ENCODE measurements around the gene BMPR1B. TPM values are rescaled to one million over a fixed set of nuclear protein-coding genes. Genes with fewer than 3 reads are reported as not detected.

Gene BMPR1B
- total and polyA plus RNA-seq, 2 donors from 2014 or later: 4.1 to 5.5 TPM

- no peak for TF ChIP-seq CTCF (IDR thresholded peaks at IDR 0.05; ENCODE audit: borderline replicate concordance, extremely low read depth, insufficient read depth)
- Histone ChIP-seq H3K36me3 (ENCODE audit: control insufficient read depth in 2 of 3, insufficient read depth in 3 of 3, low read length in 3 of 3) (no peaks in the 10 kb centered on the region), H3K4me1 (ENCODE audit: control insufficient read depth in 2 of 3, insufficient read depth in 2 of 3, low read depth in 1 of 3, low read length in 3 of 3) (no peaks in the 10 kb centered on the region), H3K9me3 (ENCODE audit: control insufficient read depth in 2 of 3, insufficient read depth in 1 of 3, low read length in 3 of 3) (no peaks in the 10 kb centered on the region), H3K27ac (ENCODE audit: low read depth in 2 of 2, low read length in 2 of 2) (no peak overlapping the region), H3K4me3 (ENCODE audit: low read length in 3 of 3) (no peak overlapping the region), H3K9ac (ENCODE audit: low read length in 3 of 3) (no peak overlapping the region), H3K27me3 (ENCODE audit: control insufficient read depth, insufficient read depth, low read length) (no peaks in the 10 kb centered on the region)
- intact Hi-C loops (cut with DNase I): no loop called here
- no peak for DNase-seq
- FAIRE-seq: no peak
Measured at GRCh38 chr4:94927696-94928095, 169.9 kb downstream of the BMPR1B start.

GRCh38 chr4:94929696-94930095, 171.9 kb downstream of the BMPR1B start:
- no peak overlapping the region for H3K4me3 ChIP-seq (ENCODE audit: low read length in 3 of 3)
- DNase-seq: no peak
- no peak for FAIRE-seq

DNA sequence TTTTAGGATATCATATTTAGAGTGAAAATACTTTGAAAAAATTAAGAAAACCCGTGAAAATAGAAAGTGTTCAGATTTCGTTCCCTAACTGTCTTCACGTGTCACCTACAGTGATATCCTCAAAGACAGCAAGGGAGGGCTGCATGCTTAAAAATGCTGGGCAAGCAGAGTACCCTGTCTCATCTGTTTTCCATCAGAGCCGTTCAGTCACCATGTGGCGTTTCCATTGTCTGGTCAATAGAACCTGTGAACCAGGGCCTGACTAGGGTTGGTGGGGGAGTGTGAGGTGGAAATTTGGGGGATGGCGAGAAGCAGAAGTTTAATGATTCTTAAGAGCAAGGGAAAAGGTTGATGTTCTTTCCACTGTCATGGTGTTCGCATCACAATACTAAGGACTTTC, 173.9 kb downstream of the BMPR1B start:
- FAIRE-seq: no peak
- H3K36me3 ChIP-seq (ENCODE audit: control insufficient read depth in 2 of 3, insufficient read depth in 3 of 3, low read length in 3 of 3): no peaks in the 10 kb centered on the region
- intact Hi-C loops (cut with DNase I): no loop called here
- no peak overlapping the region for H3K27ac ChIP-seq (ENCODE audit: low read depth in 2 of 2, low read length in 2 of 2)
- TF ChIP-seq CTCF (IDR thresholded peaks at IDR 0.05; ENCODE audit: borderline replicate concordance, extremely low read depth, insufficient read depth): no peak
- no peaks in the 10 kb centered on the region for H3K4me1 ChIP-seq (ENCODE audit: control insufficient read depth in 2 of 3, insufficient read depth in 2 of 3, low read depth in 1 of 3, low read length in 3 of 3)
- no peak for DNase-seq
- no peak overlapping the region for H3K4me3 ChIP-seq (ENCODE audit: low read length in 3 of 3)
- no peak overlapping the region for H3K9ac ChIP-seq (ENCODE audit: low read length in 3 of 3)
- H3K27me3 ChIP-seq (ENCODE audit: control insufficient read depth, insufficient read depth, low read length): no peaks in the 10 kb centered on the region
- H3K9me3 ChIP-seq (ENCODE audit: control insufficient read depth in 2 of 3, insufficient read depth in 1 of 3, low read length in 3 of 3): no peaks in the 10 kb centered on the region

More at GRCh38 chr4:94929696-94930095, 171.9 kb downstream of the BMPR1B start:
- no peak for TF ChIP-seq CTCF (IDR thresholded peaks at IDR 0.05; ENCODE audit: borderline replicate concordance, extremely low read depth, insufficient read depth)
- Histone ChIP-seq H3K9ac (ENCODE audit: low read length in 3 of 3) (no peak overlapping the region), H3K27me3 (ENCODE audit: control insufficient read depth, insufficient read depth, low read length) (no peaks in the 10 kb centered on the region), H3K36me3 (ENCODE audit: control insufficient read depth in 2 of 3, insufficient read depth in 3 of 3, low read length in 3 of 3) (no peaks in the 10 kb centered on the region), H3K9me3 (ENCODE audit: control insufficient read depth in 2 of 3, insufficient read depth in 1 of 3, low read length in 3 of 3) (no peaks in the 10 kb centered on the region), H3K27ac (ENCODE audit: low read depth in 2 of 2, low read length in 2 of 2) (no peak overlapping the region), H3K4me1 (ENCODE audit: control insufficient read depth in 2 of 3, insufficient read depth in 2 of 3, low read depth in 1 of 3, low read length in 3 of 3) (no peaks in the 10 kb centered on the region)
- intact Hi-C loops (cut with DNase I): no loop called here

GRCh38 chr4:94932366-94932765, 174.6 kb downstream of the BMPR1B start:
- no peak for FAIRE-seq

More at GRCh38 chr4:94932366-94932765, 174.6 kb downstream of the BMPR1B start:
- Histone ChIP-seq H3K4me1 (ENCODE audit: control insufficient read depth in 2 of 3, insufficient read depth in 2 of 3, low read depth in 1 of 3, low read length in 3 of 3) (no peaks in the 10 kb centered on the region), H3K27me3 (ENCODE audit: control insufficient read depth, insufficient read depth, low read length) (no peaks in the 10 kb centered on the region), H3K9me3 (ENCODE audit: control insufficient read depth in 2 of 3, insufficient read depth in 1 of 3, low read length in 3 of 3) (no peaks in the 10 kb centered on the region), H3K4me3 (ENCODE audit: low read length in 3 of 3) (no peak overlapping the region), H3K9ac (ENCODE audit: low read length in 3 of 3) (no peak overlapping the region), H3K36me3 (ENCODE audit: control insufficient read depth in 2 of 3, insufficient read depth in 3 of 3, low read length in 3 of 3) (no peaks in the 10 kb centered on the region), H3K27ac (ENCODE audit: low read depth in 2 of 2, low read length in 2 of 2) (no peak overlapping the region)
- intact Hi-C loops (cut with DNase I): no loop called here
- TF ChIP-seq CTCF (IDR thresholded peaks at IDR 0.05; ENCODE audit: borderline replicate concordance, extremely low read depth, insufficient read depth): no peak
- DNase-seq: no peak

Measured in kidney (tissue), 14 donors.